ENCODE results near the gene LIPC. TPM values are rescaled to one million over a fixed set of nuclear protein-coding genes. Genes with fewer than 3 reads are reported as not detected.

The LIPC gene
- total RNA-seq, 1 experiment from 2014 or later: not detected

GRCh38 chr15:58444056-58444455 is 12.3 kb downstream of the LIPC start:
- BruUV-seq (replicated peaks): no TSS peak
- Histone ChIP-seq H3K4me3 (replicated peaks in 1 of 2; ENCODE audit: low read depth in 1 of 2, low read length in 2 of 2) (no peak overlapping the region), H3K9me3 (ENCODE audit: control insufficient read depth in 1 of 2, insufficient read depth in 1 of 2, low read depth in 1 of 2, low read length in 2 of 2) (no peaks in the 10 kb centered on the region), H3K9ac (ENCODE audit: low read length) (no peak overlapping the region), H3K9me2 (ENCODE audit: insufficient read depth) (no peaks in the 10 kb centered on the region), H3K27me3 (ENCODE audit: insufficient read depth, low read length) (no peaks in the 10 kb centered on the region), H2AFZ (ENCODE audit: low read depth, low read length, poor library complexity, severe bottlenecking) (no peak overlapping the region), H3K4me1 (ENCODE audit: control insufficient read depth in 1 of 2, insufficient read depth in 2 of 2, low read length in 2 of 2) (peaks cover 35 to 41% of the 10 kb centered on the region in 2 experiments), H3K4me2 (ENCODE audit: low read length) (no peak overlapping the region), H4K20me1 (ENCODE audit: insufficient read depth) (no peaks in the 10 kb centered on the region), H3K79me2 (ENCODE audit: insufficient read depth, low read length) (no peaks in the 10 kb centered on the region), H3K27ac (ENCODE audit: low read depth, low read length) (no peak overlapping the region), H3K36me3 (ENCODE audit: control insufficient read depth in 1 of 2, insufficient read depth in 2 of 2, low read length in 2 of 2) (no peaks in the 10 kb centered on the region)
- ATAC-seq (no peak), DNase-seq (ENCODE audit: low read depth, low spot score) (no peak)
- intact Hi-C loops (cut with micrococcal nuclease): no loop called here
- RAD21 ChIA-PET (ENCODE audit: low non-redundant PET in 1 of 2, low total read pairs in 2 of 2, uncharacterized antibody in 2 of 2, unreplicated experiment in 2 of 2): no interaction called here
- POLR2A ChIA-PET: no interaction called here
- CTCF ChIA-PET: no interaction called here
- TF ChIP-seq RAD21 (IDR thresholded peaks at IDR 0.05; ENCODE audit: low read depth) (no peak), SIN3A (IDR thresholded peaks at IDR 0.05; ENCODE audit: low read depth) (no peak), CTCF (IDR thresholded peaks at IDR 0.05 in 2 of 3, conservative IDR thresholded peaks at IDR 0.05 in 1 of 3; ENCODE audit: borderline replicate concordance in 1 of 3, insufficient read depth in 1 of 3, low read depth in 2 of 3, low read length in 2 of 3) (no peak), ELF1 (IDR thresholded peaks at IDR 0.05; ENCODE audit: borderline replicate concordance, low read depth) (no peak), POLR2AphosphoS5 (IDR thresholded peaks at IDR 0.05; ENCODE audit: low read depth, low read length) (no peak), TCF7L2 (IDR thresholded peaks at IDR 0.05; ENCODE audit: borderline replicate concordance, extremely low read depth, insufficient read depth, insufficient read length) (no peak), CBX3 (IDR thresholded peaks at IDR 0.05; ENCODE audit: low read depth) (no peak), EGR1 (IDR thresholded peaks at IDR 0.05; ENCODE audit: low read depth) (no peak), SRF (IDR thresholded peaks at IDR 0.05; ENCODE audit: low read depth) (no peak), EZH2phosphoT487 (IDR thresholded peaks at IDR 0.05; ENCODE audit: borderline replicate concordance) (no peak), YY1 (IDR thresholded peaks at IDR 0.05; ENCODE audit: extremely low read depth, insufficient replicate concordance, low read depth, low read length) (no peak), REST (IDR thresholded peaks at IDR 0.05; ENCODE audit: low read depth) (no peak), CEBPB (IDR thresholded peaks at IDR 0.05; ENCODE audit: low read depth) (no peak), FOSL1 (IDR thresholded peaks at IDR 0.05; ENCODE audit: low read depth) (no peak), ATF3 (IDR thresholded peaks at IDR 0.05) (no peak)
